AG09319 (cell line): ENCODE measurements around the gene KIF4A.
A peak's percentile ranks its signal among the peaks of the same experiment; 100 is the strongest.

Experiments used
- DNase-seq: peaks from one replicate; pipeline ENCODE4 v3.0.0-alpha.2; 2010; ENCODE audit warnings: low read depth; ENCODE audit errors: extremely low read depth
- TF ChIP-seq, protein P1 (sequence below): IDR thresholded peaks from 2 replicates; pipeline ENCODE4 v1.5.1; 2011; ENCODE audit warnings: low read depth, mild to moderate bottlenecking, inconsistent platforms, low read length, moderate library complexity

KIF4A gene

DNA sequence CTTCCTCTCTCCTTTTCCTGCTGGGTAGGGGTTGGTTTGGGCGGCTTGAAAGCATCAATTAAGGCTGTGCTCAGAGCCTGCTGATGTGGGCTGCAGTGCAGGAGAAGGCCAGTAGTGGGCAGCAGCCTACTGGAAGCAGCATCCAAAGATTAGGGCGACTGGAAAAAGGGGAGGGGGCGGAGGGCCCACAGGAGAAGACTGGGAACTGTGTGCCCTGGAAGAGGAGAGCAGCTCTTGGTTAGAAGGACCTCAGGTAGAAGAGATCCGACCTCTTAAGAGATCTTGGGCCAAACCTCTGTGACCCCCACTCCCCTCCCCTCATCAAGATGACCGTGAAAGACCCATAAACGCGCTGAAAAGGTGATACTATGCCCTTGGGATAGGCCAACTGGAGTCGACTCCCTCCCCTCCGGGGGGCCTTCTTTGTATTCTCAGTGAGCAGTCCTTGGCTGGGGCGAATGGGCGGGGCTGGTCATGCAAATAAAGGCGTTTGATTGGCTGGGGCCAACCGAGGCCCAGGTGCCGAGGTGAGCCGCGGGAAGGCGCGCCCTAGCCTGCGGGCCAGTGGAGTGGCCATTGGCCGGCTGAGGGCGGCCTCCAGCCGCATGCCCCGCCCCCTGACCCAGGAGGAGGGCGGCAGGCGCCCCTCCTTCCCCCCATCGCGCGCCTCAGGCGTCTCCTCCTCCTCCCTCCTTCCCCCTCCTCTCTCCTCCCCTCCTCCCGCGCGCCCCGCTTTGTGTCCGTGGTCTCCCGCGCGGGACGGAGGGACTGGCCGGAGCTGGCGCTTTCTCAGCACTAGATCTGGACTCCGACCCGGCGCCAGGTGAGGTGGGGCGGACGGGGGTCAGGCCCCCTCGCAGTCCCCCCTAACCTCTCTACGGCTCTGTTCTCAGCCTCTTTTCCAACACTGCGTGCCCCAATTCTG is 164.8 kb downstream of the KIF4A start:
- TF ChIP-seq, protein P1, sequence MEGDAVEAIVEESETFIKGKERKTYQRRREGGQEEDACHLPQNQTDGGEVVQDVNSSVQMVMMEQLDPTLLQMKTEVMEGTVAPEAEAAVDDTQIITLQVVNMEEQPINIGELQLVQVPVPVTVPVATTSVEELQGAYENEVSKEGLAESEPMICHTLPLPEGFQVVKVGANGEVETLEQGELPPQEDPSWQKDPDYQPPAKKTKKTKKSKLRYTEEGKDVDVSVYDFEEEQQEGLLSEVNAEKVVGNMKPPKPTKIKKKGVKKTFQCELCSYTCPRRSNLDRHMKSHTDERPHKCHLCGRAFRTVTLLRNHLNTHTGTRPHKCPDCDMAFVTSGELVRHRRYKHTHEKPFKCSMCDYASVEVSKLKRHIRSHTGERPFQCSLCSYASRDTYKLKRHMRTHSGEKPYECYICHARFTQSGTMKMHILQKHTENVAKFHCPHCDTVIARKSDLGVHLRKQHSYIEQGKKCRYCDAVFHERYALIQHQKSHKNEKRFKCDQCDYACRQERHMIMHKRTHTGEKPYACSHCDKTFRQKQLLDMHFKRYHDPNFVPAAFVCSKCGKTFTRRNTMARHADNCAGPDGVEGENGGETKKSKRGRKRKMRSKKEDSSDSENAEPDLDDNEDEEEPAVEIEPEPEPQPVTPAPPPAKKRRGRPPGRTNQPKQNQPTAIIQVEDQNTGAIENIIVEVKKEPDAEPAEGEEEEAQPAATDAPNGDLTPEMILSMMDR = peak; percentile 89
- no peak for DNase-seq

DNA sequence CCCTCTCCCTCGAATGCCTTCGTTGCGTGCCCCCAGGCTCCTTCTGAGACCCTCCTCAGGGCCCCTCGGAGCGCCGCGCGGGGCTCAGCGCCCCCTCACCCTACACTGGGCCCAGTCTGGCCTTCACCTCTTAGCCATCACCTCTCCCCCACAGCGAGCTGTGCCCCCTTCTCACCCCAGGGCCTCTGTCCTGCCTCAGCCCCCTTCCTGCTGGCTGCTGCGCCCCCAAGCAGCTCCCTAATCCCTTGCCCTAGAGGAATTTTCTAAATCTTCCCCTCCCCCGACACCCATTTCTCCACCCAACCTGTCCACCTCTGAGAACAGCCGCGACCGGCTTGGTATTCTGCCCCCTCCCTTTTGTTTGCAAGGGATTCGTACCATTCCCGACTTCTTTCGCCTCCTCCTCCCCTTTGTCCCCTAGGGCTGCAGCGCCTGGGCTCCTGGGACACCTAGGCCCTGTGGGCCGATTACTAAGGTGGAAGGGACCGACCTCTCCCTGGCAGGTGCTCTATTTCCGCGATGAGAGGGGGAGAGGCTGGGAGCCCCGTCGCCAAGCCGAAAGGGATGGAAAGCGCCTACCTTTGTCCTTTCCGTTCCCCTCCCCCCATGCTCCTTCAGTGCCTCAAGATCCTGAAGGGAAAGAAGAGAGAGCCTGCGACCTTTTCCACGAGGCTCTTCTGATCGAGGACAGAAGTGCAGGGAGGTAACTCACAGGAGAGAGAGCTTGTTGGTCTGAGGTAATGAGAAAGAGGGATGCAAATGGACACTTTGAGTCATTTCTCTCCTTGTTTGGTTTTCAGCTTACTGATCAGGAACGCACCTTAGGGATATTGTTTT is 165.7 kb downstream of the KIF4A start:
- DNase-seq = no peak
- TF ChIP-seq, protein P1 = no peak

DNA sequence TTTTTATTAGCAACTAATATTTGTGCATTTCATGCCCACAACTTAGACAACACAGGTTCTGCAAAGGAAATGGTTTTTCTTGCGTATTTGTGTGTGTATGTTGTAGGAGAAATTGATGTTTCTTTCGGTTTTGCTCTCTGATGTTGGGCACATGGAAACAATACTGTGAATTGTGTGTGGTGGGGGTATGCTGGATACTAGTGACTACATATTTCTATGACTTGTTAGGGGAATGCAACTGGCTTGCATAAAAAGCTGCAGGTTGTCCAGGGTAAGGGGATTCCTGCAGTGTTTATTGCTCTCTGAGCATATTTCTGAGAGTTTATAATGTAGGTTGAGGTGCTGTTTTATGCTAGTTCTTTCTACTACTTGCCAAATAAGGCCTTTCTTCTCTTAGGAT is 166.4 kb downstream of the KIF4A start:
- TF ChIP-seq, protein P1 = no peak
- DNase-seq = no peak

DNA sequence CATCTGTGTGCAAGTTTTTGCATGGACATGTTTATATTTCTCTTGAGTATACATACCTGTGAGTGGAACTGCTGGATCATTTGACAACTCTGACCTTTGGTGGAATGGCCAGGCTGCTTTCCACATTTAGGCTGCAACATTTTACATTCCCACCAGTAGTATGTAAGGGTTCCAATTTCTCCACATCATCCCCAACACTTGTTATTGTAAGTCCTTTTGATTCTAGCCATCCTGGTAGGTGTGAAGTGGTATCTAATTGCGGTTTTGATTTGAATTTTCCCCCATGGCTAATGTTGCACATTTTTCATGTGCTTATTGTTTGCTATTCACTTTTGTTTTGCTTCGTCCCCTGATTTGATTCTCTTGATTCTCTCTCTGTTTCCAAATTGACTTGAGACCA is 171.1 kb downstream of the KIF4A start:
- TF ChIP-seq, protein P1 = no peak
- DNase-seq = no peak

DNA sequence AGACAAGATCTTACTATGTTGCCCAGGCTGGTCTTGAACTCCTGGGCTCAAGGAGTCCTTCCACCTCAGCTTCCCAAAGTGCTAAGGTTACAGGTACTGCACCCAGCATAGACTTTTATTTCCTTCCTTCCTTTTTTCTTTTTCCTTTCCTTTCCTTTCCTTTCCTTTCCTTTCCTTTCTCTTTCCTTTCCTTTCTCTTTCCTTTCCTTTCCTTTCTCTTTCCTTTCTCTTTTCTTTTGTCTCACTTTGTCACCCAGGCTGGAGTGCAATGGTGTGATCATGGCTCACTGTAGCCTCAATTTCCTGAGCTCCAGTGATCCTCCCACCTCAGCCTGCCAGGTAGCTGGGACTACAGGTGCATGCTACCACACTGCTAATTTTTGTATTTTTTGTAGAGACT is 174.1 kb downstream of the KIF4A start:
- no peak for DNase-seq
- TF ChIP-seq, protein P1 = no peak

DNA sequence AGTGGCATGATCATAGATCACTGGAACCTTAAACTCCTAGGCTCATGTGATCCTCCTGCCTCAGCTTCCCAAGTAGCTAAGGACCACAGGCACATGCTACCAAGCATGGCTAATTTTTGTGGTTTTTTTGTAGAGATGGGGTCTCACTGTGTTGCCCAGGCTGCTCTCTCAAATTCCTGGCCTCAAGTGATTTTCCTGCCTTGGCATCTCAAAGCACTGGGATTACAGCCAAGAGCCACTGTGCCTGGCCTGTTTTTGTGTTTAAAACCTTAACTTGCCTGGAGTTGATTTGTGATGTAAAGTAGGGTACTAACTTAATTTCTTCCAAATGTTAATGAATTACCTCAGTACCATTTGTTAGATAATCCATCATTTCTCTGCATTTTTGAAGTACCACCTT is 177.1 kb downstream of the KIF4A start:
- TF ChIP-seq, protein P1 = no peak
- DNase-seq = no peak

DNA sequence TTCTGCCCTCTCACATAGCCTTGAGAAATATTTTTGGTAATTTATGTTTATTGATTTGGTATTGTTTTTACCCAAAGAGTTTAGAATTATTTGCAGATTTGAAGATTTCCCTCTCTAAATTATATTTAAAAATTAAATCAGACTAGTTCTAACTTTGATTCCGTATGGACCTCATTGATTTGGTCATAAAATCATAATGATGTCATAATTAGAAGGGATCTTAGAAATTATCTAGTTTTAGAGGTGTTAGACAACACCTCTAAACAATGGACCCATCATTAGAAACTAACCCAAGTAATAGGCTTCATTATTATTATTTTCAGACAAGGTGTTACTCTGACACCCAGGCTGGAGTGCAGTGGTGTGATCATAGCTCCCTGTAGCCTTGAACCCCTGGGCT is 178.8 kb downstream of the KIF4A start:
- TF ChIP-seq, protein P1 = no peak
- DNase-seq = no peak
